Activated CD4-positive, alpha-beta T cell treated with anti-CD3 and anti-CD28 coated beads for 1 hour (primary cell): Measurements from ENCODE around the gene PPP1R7.

Experiments
- DNase-seq: peaks from one replicate; pipeline ENCODE4 v3.0.0-alpha.2; 2020

PPP1R7 gene

DNA sequence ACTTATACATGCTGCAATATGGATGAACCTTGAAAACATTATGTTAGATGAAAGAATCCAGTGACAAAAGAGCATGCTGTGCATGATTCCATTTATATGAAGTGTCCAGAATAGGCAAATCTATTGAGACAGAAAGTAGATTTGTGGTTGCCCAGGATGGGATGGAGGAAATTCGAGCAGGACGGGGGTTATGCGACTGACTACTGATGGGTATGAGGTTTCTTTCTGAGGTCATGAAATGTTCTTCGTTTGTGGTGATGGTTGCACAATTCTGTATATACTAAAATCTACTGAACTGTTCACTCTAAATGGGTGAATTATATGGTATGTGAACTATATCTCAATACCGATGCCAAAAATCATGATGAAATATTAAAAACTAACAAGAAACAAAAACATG is 29.3 kb upstream of the PPP1R7 start:
- no peak for DNase-seq

DNA sequence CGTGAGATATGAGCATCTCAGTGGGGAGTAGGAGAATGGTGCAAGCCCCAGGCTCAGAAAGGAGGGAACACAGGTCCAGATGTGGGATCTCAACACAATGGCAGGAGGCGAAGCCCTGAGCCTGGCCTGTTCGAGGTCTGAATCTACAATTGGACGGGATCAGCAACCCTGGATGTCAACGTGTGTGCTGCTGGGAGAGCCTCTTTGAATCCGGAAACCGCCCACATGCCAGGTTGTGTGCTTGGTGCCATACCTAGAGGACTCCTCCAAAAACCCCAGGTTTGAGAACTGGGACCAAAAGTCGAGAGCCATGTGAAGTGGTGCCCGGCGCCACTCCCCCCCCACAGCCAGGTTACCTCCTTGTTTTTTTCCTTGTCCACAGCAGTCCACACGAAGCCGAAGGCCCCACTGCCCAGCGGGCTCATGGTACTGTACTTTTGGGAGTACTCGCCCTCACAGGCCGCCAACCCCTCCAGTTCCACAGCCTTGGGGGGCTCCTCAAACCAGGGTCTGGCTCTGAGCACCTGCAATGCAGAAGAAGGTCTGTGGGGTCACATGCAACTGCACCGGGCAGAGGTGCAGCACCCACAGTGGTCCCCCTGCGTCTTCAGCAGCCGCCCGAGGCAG is 27.8 kb upstream of the PPP1R7 start:
- no peak for DNase-seq

DNA sequence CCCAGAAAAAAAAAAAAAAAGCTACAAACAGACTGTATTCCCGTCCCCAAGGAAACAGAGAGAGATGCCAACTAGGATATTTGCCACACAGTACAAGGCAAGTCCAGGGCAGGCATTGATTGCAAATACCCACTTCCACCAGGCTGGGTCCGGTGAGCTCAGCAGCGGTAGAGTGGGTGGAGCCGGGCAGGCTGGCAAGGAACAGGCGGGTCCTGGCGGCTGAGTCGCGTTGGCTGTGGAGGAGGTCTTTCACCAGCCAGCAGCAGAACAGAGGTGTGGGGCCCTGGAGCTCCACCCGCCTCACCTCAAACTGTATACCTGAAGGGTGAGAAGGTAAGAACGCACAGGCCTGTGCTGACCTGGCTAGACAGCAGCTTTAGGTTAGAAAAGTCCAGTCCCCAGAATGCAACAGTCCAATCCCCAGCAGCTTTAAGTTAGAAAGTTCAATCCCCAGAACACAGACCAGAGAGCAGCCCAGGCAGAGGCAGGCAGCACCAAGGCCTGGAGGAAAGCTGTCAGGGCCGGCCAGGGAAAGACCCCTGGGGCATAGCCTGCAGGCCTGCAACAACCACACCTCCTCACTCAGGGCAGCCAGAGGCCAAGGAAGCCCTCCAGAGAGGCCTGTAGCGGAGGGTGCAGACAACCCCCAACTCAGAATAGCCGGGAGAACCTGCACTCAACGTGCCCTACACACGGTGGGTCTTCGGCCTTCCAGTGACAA is 26.3 kb upstream of the PPP1R7 start:
- DNase-seq: no peak

DNA sequence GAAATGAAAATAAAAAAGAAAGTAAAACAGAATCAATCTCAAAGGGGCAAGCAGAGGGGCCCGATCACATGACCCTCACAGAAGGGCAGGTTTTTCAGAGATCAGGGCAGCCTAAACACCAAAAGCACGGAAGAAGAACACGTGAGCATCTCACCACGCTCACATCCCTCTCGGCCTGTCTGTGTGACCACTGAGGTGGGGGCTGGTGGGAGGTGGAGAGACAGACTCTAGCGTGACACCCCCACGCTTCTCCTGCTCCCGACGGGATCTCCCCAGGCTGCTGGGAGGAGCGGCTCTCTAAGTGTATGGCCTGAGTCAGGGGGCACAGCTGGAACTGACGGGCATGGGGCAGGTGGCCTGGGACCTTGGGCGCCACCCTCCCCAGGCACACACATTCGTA is 24.6 kb upstream of the PPP1R7 start:
- no peak for DNase-seq

DNA sequence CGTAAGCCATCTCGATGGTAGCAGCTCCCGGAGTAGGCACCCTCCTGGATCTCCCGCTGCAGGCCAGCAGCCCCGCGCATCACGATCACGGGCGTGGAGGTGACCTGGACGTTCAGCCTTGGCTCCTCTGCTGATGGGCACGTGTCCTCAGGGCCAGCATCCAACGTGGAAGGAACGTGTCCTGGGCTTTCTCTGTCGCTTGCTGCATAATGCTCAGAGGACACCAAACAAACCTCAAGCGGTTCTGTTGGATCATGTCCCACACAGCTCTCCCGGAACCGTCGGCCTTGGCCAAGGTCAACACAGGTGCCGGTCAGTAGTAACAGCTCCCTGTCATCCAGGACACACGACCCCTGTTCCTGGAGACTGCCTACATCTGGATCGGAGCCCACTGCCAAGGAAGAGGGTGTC is 24.1 kb upstream of the PPP1R7 start:
- no peak for DNase-seq

DNA sequence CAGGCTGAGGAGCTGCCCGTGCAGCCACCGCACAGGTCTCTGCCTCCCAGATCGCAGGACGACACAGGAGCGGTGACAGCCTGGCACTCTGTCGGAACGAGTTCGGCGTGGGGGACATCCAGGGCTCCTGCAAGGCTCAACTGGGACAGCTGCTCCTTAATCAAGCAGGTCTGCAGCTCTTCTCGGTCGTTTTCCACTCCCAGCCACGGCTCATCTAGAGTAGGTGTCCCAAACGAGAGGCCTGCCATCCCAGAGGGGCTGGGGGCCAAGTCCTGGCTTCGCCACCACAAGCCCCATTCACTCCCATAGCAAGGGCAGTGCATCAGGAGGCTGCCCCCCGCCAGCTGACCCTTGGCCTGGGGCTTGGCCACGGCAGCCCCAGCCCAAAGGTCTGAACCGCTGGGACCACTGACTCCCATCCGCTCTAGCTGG is 23.5 kb upstream of the PPP1R7 start:
- DNase-seq: no peak

DNA sequence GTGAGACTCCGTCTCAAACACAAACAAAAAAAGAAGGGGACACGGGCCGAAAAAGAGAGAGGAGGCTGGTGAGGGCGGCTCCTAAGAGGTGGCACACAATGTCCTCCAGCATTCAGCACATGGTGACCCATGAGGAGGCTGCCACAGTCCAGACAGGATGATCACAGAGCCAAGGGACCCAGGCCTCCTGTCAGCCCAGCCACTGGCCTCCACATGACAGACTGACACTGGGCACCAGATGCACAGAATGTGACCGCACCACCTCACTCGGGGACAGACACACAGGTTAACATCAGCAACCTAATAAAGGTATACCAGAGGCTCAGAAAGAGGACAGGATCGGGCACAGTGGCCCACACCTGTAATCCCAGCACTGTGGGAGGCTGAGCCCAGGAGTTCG is 22.0 kb upstream of the PPP1R7 start:
- DNase-seq: no peak

DNA sequence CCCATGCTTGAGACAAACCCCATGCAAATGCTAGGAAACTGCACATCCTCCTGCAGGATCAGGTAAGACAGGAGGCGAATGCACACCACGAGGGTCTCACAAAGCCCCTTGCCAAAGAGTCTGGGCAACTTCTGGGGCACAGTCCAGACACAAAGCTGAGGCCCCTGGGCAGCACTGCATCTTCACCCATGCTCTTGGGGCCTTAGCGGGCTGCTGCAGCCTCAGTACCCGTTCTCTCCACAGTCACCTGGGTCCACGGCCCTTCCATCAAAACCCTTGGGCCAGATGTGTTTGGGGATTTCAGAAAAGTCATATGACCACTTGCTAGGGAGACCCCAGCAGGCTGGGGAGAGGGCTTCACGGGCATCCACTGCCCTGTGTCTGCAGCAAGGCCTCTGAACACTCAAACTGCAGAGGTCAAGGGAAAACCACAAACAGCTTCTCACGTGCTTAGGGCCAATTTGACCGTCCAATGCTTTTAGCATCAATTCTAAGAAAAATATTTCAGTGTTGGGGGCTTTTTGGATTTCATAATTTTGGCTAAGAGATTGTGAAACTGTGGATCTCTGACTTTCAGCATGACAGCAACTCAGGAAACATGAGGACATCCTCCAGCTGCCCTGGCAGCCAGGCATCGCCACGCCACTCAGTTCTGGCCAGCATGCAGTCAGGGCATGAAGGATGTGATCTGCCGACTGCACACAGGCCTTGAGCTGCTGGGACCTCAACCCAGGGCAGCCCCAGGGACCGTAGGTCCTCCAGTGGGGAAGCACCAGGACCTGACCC is 21.0 kb upstream of the PPP1R7 start:
- DNase-seq: no peak

DNA sequence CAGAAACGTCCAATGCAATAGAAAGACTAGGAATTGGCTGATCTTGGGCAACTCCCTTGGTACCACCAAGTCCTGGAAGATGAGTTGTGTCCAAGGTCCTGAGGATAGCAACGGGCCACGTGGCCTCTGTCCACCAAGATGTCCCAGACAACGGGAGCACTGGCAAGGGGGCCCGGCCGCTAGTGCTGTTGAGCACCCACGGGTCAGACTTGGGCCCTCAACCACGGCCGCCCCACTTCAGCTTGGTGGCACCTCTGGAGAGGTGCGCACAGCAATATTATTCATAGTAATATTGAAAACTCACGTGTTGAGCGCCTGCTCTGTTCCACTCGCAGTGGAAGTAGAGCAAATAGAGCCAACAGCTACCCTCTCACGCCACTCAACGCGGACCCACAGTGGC is 20.0 kb upstream of the PPP1R7 start:
- no peak for DNase-seq

DNA sequence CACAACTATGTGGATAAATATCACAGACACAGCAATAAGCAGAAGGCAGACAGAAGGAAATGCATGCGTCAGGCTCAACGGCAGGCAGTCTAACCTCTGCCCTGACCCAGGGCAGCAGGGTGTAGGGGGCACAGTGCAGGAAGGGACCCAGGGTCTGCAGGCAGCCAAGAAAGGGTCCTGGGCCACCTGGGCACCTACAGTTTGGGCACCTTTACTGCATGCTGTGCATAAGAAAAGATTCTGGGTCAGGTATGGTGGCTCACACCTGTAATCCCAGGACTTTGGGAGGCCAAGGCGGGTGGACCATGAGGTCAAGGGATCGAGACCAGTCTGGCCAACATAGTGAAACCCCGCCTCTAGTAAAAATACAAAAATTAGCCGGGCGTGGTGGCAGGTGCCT is 18.7 kb upstream of the PPP1R7 start:
- DNase-seq: no peak

DNA sequence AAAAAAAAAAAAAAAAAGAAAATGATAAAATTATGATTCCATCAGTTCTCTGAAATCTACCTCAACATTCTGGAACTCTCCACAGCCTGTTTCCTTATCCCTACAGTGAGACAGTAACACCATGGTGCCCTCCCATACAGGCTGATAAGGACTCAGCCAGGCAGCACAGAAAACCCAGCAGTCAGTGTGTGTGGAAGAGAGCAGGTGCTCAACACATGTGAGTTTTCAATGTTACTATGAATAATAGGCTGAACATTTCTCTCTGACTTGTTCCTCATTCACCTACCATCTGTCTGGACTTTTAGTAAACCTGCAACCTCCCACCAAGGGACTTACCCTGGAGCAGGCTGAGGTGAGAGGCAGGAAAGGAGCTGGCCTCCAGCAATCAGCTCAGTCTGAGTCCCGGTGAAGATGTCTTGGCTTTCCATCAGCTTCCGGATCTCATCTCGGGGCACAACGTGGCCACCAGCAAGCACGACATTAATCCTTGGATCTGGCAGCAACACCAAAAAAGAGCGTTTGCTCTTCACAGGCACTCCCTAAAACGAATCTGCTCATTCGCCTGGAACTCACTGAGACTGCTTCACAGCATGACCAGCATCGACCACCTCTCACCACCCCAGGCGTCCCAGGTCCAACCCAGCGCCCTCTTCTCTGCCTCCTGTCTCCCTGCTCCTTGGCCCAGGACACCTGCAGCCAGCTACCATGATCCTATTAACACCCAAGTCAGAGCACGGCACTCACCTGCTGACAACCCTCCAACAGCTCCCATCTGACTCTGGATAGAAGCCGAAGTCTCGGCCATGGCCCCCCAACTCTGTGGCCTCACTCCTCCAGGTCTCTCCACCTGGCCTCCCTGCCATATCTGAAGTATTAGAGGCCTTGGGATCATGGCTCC is 17.5 kb upstream of the PPP1R7 start:
- no peak for DNase-seq

DNA sequence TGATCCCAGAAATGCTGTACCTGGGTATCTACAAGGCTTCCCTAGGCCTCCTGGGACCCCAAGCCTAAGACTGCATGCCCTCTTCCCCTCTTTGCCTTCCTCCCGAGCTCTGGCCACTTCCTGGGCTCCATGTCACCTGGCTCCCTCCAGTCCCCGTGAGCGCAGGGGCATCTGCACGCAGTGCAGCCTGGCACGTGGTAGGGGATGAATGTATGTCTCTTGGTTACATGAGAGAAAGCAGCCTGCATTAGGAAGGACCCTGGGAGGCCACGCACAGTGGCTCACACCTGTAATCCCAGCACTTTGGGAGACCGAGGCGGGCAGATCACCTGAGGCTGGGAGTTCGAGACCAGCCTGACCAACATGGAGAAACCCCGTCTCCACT is 16.8 kb upstream of the PPP1R7 start:
- no peak for DNase-seq

DNA sequence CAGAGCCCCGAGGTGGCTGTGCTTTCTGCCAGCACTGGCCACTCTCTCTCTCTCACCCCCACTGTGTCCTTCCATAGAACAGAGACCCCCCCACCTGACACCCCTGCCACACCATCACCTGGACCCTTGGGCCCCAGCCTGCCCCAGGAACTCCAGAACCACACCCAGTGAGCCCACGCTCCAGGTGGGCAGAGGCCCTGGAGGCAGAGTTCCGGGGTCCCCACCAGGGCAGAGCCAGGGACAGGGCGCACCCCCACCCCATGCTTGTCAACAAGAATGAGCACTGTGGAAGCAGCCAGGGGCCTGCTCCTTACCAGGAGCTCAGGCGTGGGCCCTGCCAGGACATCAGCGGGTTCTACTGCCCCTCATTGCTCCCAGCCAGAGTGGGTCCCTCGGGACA is 15.6 kb upstream of the PPP1R7 start:
- no peak for DNase-seq

DNA sequence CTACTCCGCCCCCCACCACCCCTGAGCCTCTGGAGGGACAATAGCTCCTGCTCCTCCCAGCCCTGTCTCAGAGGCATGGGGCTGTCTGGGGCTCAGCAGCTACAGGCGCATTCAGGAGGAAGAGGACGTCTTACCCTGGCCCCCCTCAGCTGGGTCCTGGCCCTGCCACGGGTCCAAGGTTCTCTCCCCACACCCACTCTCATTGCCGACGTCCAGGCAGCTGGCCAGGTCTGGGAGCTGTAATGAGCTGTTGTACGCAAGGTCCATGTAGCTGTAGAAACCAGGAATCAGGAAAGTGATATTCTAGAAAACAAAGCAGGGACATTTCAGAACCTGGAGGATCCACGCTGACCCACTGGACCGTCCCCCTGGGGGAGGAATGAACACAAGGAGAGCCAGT is 14.5 kb upstream of the PPP1R7 start:
- DNase-seq: no peak

DNA sequence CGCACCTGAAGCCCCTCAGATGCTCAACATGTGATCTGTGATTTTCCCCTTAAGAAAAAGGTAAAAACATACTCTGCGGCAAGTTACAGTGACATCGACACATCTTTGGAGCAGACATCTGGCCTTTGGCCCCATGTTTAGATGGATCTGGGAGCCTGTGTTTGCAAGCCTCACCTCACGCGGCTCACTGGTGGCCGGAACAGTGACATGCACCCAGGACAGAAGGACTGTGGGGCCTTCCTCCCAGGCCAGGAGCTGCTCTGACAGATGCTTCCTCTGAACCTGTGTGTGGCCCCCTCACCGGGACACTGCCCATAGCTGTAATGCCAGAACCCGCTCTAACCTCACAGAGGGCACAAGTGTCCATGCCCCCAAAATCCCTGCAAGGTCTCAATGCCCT is 14.1 kb upstream of the PPP1R7 start:
- DNase-seq: no peak

DNA sequence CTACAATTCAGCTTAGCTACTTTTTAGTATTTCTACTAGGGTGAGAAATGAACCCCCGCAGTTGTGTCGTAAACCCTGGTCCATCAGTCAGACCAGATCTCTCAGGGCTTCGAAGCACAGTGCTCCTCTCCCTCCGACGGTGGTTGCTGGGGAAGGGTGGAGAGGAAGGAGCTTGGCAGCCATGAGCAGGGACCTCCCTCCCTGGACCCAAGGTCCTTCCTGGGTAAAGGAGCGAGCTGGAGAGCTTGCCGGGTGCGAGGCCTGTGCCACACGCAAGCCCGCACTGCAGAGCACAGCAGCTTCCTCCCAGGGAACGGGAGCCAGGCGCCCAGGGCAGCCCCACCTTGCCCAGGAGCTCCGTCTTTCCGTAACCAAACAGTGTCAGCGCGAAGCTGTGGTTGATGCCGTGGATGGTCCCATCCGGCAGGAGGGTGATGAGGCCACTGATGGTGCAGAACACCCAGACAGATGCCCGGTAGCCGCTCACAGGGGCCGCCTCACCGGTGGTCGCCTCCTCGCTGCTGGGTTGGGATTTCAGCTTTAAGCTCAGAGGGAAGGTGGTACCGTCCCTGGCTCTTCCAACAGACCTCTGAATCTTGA is 13.5 kb upstream of the PPP1R7 start:
- DNase-seq: no peak

DNA sequence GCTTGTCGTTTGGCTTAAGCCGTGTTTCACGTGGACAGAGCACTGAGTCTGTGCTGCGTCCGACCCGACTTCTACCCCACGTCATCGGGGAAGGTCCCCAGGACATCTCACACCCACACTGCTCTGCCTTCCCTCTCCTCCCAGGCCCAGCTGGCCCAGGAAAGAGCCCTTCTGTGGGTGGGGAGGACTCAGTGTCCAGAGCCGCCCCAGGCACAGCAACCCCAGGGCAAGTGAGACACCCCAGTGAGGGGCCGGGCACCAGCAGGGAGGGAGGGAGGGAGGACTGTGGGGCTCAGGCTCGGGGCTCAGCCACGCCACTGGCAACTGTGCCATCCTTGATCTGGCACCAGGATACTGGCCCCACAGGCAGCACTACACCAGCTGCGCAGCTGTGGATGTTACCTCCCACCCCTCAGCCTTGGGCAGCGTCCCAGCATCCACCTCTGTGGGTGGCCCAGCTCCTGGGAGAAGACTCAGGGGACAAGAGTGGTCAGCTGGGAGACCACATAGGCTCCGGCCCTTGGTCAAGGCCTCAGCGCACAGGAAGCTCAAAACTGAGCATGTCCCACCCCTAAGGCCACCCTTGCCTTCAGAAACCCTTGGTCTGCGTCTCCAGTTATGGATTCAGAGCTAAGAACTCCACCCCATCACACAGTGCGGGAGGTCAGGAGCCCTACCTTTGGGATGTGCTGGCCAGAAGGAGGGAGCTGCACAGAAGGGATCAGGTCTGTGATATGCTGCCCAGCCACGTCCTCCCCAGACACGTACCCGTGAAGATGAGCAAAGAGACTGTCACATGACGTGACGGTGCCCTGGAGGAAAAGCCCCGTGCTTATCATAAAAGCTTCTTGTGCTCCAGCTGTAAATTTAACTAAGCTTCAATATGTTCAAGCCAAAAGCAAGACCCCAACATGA is 12.7 kb upstream of the PPP1R7 start:
- DNase-seq: no peak

DNA sequence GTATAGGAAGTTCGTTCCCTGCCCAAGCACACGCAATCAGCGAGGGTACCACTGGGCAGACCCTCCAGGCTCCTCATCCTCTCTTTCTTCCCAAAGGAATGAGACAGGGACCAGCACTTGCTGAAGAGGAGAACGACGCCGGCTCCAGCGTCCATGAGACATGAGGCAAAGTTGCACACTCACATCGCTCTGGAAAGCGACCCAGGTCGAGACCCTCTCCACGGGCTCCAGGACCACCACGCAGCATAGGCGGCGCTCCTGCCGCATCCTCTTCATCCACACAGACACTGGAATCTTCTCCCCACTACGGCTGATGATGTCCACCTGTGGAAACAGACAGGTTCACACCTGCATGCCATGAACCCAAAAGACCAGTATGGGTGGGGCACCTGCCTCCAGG is 11.8 kb upstream of the PPP1R7 start:
- no peak for DNase-seq

DNA sequence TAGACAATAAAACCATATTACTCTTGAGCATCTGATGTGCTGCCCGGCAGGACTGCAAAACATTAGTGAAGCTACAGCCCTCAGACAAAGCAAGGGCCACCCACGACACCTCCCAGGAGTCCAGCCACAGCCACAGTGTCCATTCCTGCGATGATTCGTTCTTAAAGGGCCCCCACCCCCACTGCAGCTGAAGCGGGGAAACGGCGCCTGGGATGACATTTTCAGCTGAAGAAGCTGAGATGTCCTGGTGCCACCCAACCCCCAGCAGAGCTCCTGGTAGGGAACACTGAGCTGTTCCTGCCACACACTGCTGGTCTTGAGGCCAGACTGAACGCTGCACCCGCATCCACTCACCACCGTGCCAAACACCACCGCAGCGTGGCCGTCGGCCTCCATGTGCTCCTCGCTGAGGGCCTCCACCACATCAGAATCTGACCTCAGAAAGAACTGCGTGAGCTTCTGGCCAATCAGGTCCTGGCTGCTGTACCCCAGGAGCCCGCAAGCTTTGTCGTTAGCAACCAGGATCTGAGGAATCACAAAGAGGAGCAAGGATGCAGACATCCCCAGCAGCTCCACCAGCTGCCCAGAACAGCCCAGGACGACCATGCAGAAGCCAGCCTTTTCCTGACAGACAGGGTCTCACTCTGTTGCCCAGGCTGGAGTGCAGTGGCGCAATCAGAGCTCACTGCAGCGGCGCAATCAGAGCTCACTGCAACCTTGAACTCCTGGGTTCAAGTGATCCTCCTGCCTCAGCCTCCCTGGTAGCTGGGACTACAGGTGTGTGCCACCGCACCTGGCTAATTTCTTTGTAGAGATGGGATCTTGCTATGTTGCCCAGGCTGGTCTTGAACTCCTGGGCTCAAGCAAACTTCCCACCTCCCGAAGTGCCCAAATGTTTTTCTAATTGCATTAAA is 10.5 kb upstream of the PPP1R7 start:
- no peak for DNase-seq

DNA sequence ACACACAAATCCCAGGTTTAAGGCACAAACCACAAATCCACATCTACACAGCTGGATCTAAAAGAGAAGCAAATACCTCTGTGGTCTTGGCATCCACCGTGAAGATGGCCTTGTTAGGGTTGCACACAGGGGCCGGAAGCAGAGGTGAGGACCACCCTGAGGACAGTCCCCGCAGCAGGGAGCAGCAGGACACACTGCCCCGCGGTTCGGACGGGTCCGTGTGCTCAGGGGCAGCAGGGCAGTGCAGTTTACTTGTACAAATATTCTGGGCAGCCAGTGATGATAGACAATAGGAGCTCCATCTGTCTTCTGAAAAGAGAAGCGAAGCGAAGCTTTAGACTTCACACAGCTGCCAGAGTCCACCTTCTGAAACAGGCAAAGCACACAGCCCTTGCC is 9.8 kb upstream of the PPP1R7 start:
- no peak for DNase-seq
